Endothelial cell of umbilical vein (primary cell): ENCODE data around the gene KCNAB2. TPM values are rescaled to one million over a fixed set of nuclear protein-coding genes. Genes with fewer than 3 reads are reported as not detected.

Source experiments
- BruUV-seq: library from RNA; stranded (reverse); fragments of 400-500 nt; replicated peaks from 2 replicates; lab custom pipeline; 2021; lab: Mats Ljungman, UMichigan
- CTCF ChIA-PET: fragments of 300-600, 350-600 bp; sonication (Branson Sonifier 250); formaldehyde crosslinking; loops from one replicate; lab custom pipeline; 2021; ENCODE audit warnings: antibody characterized with exemption, inconsistent platforms; lab: Charles Lee
- POLR2A ChIA-PET: fragments of 300-600, 350-600 bp; sonication (Branson Sonifier 250); formaldehyde crosslinking; loops from one replicate; lab custom pipeline; 2021; ENCODE audit warnings: antibody characterized with exemption, inconsistent platforms; lab: Charles Lee
- DNase-seq: peaks from one replicate; pipeline ENCODE4 v3.0.0-alpha.2; 2011; ENCODE audit warnings: low read depth, low spot score
- FAIRE-seq: peaks from 2 replicates; lab custom pipeline; 2011; peaks lifted over from hg19 to GRCh38; lab: Jason Lieb, UNC
- H2AFZ ChIP-seq: 2 replicates; pipeline ENCODE4 v1.6.0; 2012; ENCODE audit warnings: low read depth, low read length, control low read depth, inconsistent platforms
- H3K27ac ChIP-seq: 2 replicates; pipeline ENCODE4 v1.5.1; 2011; ENCODE audit warnings: low read depth, mild to moderate bottlenecking, control low read depth, low read length, moderate library complexity; ENCODE audit not compliant: insufficient read depth
- H3K27me3 ChIP-seq, 2 experiments: 2 replicates each; pipeline versions ENCODE4 v1.6.0 to v1.6.1; 2011; ENCODE audit warnings: low read length in 2 of 2, mixed read lengths in 1 of 2; ENCODE audit not compliant: control insufficient read depth in 2 of 2, insufficient read depth in 2 of 2
- H3K36me3 ChIP-seq, 2 experiments: 2 replicates in 1 of 2; 3 replicates in 1 of 2; pipeline ENCODE4 v1.5.1; 2011; ENCODE audit warnings: low read length in 2 of 2, mild to moderate bottlenecking in 1 of 2, moderate library complexity in 1 of 2; ENCODE audit not compliant: control insufficient read depth in 2 of 2, insufficient read depth in 2 of 2; ENCODE audit errors: extremely low read depth in 1 of 2
- H3K4me1 ChIP-seq: 3 replicates; pipeline ENCODE4 v1.5.1; 2011; ENCODE audit warnings: mild to moderate bottlenecking, low read length; ENCODE audit not compliant: control insufficient read depth, insufficient read depth; ENCODE audit errors: extremely low read depth
- H3K4me2 ChIP-seq: 2 replicates; pipeline ENCODE4 v1.6.1; 2011; ENCODE audit warnings: low read length, control low read depth, mixed read lengths; ENCODE audit not compliant: insufficient read depth
- H3K4me3 ChIP-seq, 3 experiments: fragments of 200-600 bp in 1 of 3; sonication (generic), shearing (Covaris generic) in 1 of 3; replicated peaks in 1 of 3; 2 replicates each; pipeline ENCODE4 v1.5.1; 2011 to 2016; ENCODE audit warnings: control low read depth in 3 of 3, low read length in 3 of 3, mild to moderate bottlenecking in 2 of 3, inconsistent platforms in 1 of 3, low read depth in 1 of 3, moderate library complexity in 1 of 3; ENCODE audit not compliant: insufficient read depth in 1 of 3
- H3K79me2 ChIP-seq: 2 replicates; pipeline ENCODE4 v1.6.0; 2012; ENCODE audit warnings: low read length, inconsistent platforms; ENCODE audit not compliant: control insufficient read depth, insufficient read depth
- H3K9ac ChIP-seq: replicated peaks from 2 replicates; pipeline ENCODE3; 2011; ENCODE audit warnings: low read length, control low read depth; ENCODE audit not compliant: insufficient read depth; ENCODE audit errors: extremely low read depth
- H3K9me1 ChIP-seq: replicated peaks from 3 replicates; pipeline ENCODE4 v1.6.0; 2011; ENCODE audit warnings: mild to moderate bottlenecking, low read length; ENCODE audit not compliant: control insufficient read depth, insufficient read depth; ENCODE audit errors: extremely low read depth
- H3K9me3 ChIP-seq: replicated peaks from 2 replicates; pipeline ENCODE4 v1.5.1; 2012; ENCODE audit warnings: low read length, inconsistent platforms; ENCODE audit not compliant: control insufficient read depth, insufficient read depth
- H4K20me1 ChIP-seq: replicated peaks from 2 replicates; pipeline ENCODE3; 2011; ENCODE audit warnings: mild to moderate bottlenecking, low read length; ENCODE audit not compliant: control insufficient read depth, insufficient read depth; ENCODE audit errors: extremely low read depth
- EZH2 ChIP-seq: IDR thresholded peaks from 2 replicates; pipeline ENCODE4 v1.6.1; 2012; ENCODE audit warnings: borderline replicate concordance, low read depth, mild to moderate bottlenecking, moderate library complexity, low read length, inconsistent platforms; ENCODE audit not compliant: severe bottlenecking
- FOS ChIP-seq: IDR thresholded peaks from 2 replicates; pipeline ENCODE4 v1.6.1; 2011; ENCODE audit warnings: mild to moderate bottlenecking, low read length, moderate library complexity, borderline replicate concordance; ENCODE audit not compliant: insufficient read depth
- JUN ChIP-seq: IDR thresholded peaks from 2 replicates; pipeline ENCODE4 v1.6.1; 2011; ENCODE audit warnings: borderline replicate concordance, low read depth; ENCODE audit not compliant: insufficient read length, insufficient read depth
- MYC ChIP-seq: IDR thresholded peaks from one replicate; pipeline ENCODE4 v1.6.1; 2011; ENCODE audit warnings: mild to moderate bottlenecking, low read depth, low read length
- POLR2A ChIP-seq: IDR thresholded peaks from 2 replicates; pipeline ENCODE4 v1.6.1; 2012; ENCODE audit warnings: low read depth, mild to moderate bottlenecking, control low read depth, low read length
- POLR2AphosphoS5 ChIP-seq: IDR thresholded peaks from 2 replicates; pipeline ENCODE4 v1.6.1; 2012; ENCODE audit warnings: low read depth, mild to moderate bottlenecking, control low read depth, low read length, moderate library complexity; ENCODE audit not compliant: insufficient read depth
- dilution Hi-C: fragments of 300-500 bp; cut with MboI; formaldehyde crosslinking; loops from one replicate; pipeline ENCODE4 v1.15.0; 2019; ENCODE audit warnings: low sequenced_read_pairs; ENCODE audit not compliant: extremely low pct_ligation_motif_present
- intact Hi-C: fragments of 100-400 bp; cut with micrococcal nuclease; formaldehyde crosslinking; loops from one replicate; pipeline ENCODE4 v1.10.0; 2022
- polyA plus RNA-seq, 4 experiments: library from polyadenylated mRNA; depleted of rRNA in 3 of 4; stranded (reverse) in 3 of 4; unstranded in 1 of 4; fragments of >200 nt; gene quantifications; 2 replicates each; pipeline versions ENCODE4 v1.2.1 to v1.2.3, GENCODE V29; 2011 to 2012; ENCODE audit warnings: missing spikeins in 1 of 4
- total RNA-seq: library from RNA; stranded (reverse); gene quantifications from 2 replicates; pipeline ENCODE4 v1.2.3, GENCODE V29; 2021
- TF ChIP-seq, protein P1 (sequence below), 2 donors: IDR thresholded peaks; 1 replicate in 1 of 2; 2 replicates in 1 of 2; pipeline ENCODE4 v1.5.1; 2011; ENCODE audit warnings: low read length in 2 of 2, mild to moderate bottlenecking in 2 of 2, moderate library complexity in 2 of 2, control low read depth in 1 of 2, inconsistent platforms in 1 of 2, low read depth in 1 of 2; ENCODE audit not compliant: insufficient read depth in 1 of 2; ENCODE audit errors: extremely low read depth in 1 of 2

Gene KCNAB2
- total and polyA plus RNA-seq, 2 donors (not counting 3 experiments of a cell fraction or from before 2014, with no cell fraction given): 2.4 to 3.8 TPM

GRCh38 chr1:6110326-6110725 is 64.6 kb downstream of the KCNAB2 start:
- Histone ChIP-seq H2AFZ (no peak overlapping the region), H3K9ac (no peak overlapping the region), H4K20me1 (no peaks in the 10 kb centered on the region), H3K4me3 (no peak overlapping the region), H3K9me3 (no peaks in the 10 kb centered on the region), H3K4me1 (no peaks in the 10 kb centered on the region), H3K27me3 (no peaks in the 10 kb centered on the region), H3K36me3 (no peaks in the 10 kb centered on the region), H3K4me2 (no peak overlapping the region), H3K79me2 (no peaks in the 10 kb centered on the region), H3K27ac (no peak overlapping the region), H3K9me1 (no peaks in the 10 kb centered on the region)
- ChIA-PET POLR2A (no interaction called here), CTCF (interaction anchor here (0.8 to 1.1 kb wide), 2 partner anchors 75 to 134 kb away, joined by 3 to 5 read pairs; no protein-coding TSS in a partner anchor)
- FAIRE-seq: no peak
- intact Hi-C loops (loop anchor here (10.0 kb wide), 1 partner anchor 234 kb away; no protein-coding TSS in a partner anchor), dilution Hi-C loops (no loop called here)
- no TSS peak for BruUV-seq
- TF ChIP-seq POLR2AphosphoS5: no peak
- no peak for DNase-seq

GRCh38 chr1:6111571-6111970 is 65.9 kb downstream of the KCNAB2 start:
- H3K4me2 ChIP-seq: no peak overlapping the region
- H3K9me1 ChIP-seq: no peaks in the 10 kb centered on the region
- peaks cover 3% of the 10 kb centered on the region for H3K4me1 ChIP-seq
- no peak overlapping the region for H2AFZ ChIP-seq
- no peak overlapping the region for H3K9ac ChIP-seq
- H3K27me3 ChIP-seq: no peaks in the 10 kb centered on the region
- no peak for FAIRE-seq
- TF ChIP-seq FOS (no peak), POLR2AphosphoS5 (no peak), JUN (no peak), POLR2A (no peak), EZH2 (no peak), MYC (no peak)
- TF ChIP-seq, protein P1, sequence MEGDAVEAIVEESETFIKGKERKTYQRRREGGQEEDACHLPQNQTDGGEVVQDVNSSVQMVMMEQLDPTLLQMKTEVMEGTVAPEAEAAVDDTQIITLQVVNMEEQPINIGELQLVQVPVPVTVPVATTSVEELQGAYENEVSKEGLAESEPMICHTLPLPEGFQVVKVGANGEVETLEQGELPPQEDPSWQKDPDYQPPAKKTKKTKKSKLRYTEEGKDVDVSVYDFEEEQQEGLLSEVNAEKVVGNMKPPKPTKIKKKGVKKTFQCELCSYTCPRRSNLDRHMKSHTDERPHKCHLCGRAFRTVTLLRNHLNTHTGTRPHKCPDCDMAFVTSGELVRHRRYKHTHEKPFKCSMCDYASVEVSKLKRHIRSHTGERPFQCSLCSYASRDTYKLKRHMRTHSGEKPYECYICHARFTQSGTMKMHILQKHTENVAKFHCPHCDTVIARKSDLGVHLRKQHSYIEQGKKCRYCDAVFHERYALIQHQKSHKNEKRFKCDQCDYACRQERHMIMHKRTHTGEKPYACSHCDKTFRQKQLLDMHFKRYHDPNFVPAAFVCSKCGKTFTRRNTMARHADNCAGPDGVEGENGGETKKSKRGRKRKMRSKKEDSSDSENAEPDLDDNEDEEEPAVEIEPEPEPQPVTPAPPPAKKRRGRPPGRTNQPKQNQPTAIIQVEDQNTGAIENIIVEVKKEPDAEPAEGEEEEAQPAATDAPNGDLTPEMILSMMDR (IDR thresholded peaks at IDR 0.05; ENCODE audit: extremely low read depth in 1 of 2, insufficient read depth in 1 of 2, low read depth in 1 of 2, low read length in 2 of 2): no peak
- dilution Hi-C loops (no loop called here), intact Hi-C loops (loop anchor here (10.0 kb wide), 1 partner anchor 233 kb away; no protein-coding TSS in a partner anchor)
- no peak for DNase-seq
- BruUV-seq: no TSS peak
- H3K79me2 ChIP-seq: no peaks in the 10 kb centered on the region
- no peak overlapping the region for H3K27ac ChIP-seq
- ChIA-PET CTCF (interaction anchor here (0.7 to 1.1 kb wide), 2 partner anchors 74 to 133 kb away, joined by 3 to 5 read pairs; no protein-coding TSS in a partner anchor), POLR2A (no interaction called here)
- H4K20me1 ChIP-seq: no peaks in the 10 kb centered on the region
- no peak overlapping the region for H3K4me3 ChIP-seq
- no peaks in the 10 kb centered on the region for H3K36me3 ChIP-seq
- H3K9me3 ChIP-seq: no peaks in the 10 kb centered on the region
